IPS-20b (cell line): ENCODE measurements around the gene SFN.
"Not testable (repeated sequence)": the region's sequence is repeated elsewhere in the genome, so short reads cannot be mapped to it uniquely, and the experiment has no call there.

Experiments used
- H3K27ac ChIP-seq: one replicate; pipeline ENCODE4 v1.5.1; 2013; ENCODE audit warnings: low read length
- H3K27me3 ChIP-seq: 2 replicates; pipeline ENCODE4 v1.6.1; 2013; ENCODE audit warnings: mild to moderate bottlenecking, low read length, inconsistent platforms; ENCODE audit not compliant: insufficient read depth
- H3K36me3 ChIP-seq: 2 replicates; pipeline ENCODE4 v1.6.1; 2013; ENCODE audit warnings: low read depth, mild to moderate bottlenecking, inconsistent platforms, low read length, moderate library complexity; ENCODE audit not compliant: insufficient read depth
- H3K4me1 ChIP-seq: 2 replicates; pipeline ENCODE4 v1.6.1; 2013; ENCODE audit warnings: mild to moderate bottlenecking, control low read depth, inconsistent platforms, low read length, moderate library complexity; ENCODE audit not compliant: insufficient read depth
- H3K4me3 ChIP-seq: 2 replicates; pipeline ENCODE4 v1.5.1; 2013; ENCODE audit warnings: mild to moderate bottlenecking, low read length, inconsistent platforms
- H3K9ac ChIP-seq: 2 replicates; pipeline ENCODE4 v1.6.1; 2013; ENCODE audit warnings: low read depth, mild to moderate bottlenecking, inconsistent platforms, low read length, moderate library complexity
- H3K9me3 ChIP-seq: 2 replicates; pipeline ENCODE4 v1.6.1; 2013; ENCODE audit warnings: mild to moderate bottlenecking, low read depth, low read length, inconsistent platforms; ENCODE audit not compliant: insufficient read depth

Gene SFN

DNA sequence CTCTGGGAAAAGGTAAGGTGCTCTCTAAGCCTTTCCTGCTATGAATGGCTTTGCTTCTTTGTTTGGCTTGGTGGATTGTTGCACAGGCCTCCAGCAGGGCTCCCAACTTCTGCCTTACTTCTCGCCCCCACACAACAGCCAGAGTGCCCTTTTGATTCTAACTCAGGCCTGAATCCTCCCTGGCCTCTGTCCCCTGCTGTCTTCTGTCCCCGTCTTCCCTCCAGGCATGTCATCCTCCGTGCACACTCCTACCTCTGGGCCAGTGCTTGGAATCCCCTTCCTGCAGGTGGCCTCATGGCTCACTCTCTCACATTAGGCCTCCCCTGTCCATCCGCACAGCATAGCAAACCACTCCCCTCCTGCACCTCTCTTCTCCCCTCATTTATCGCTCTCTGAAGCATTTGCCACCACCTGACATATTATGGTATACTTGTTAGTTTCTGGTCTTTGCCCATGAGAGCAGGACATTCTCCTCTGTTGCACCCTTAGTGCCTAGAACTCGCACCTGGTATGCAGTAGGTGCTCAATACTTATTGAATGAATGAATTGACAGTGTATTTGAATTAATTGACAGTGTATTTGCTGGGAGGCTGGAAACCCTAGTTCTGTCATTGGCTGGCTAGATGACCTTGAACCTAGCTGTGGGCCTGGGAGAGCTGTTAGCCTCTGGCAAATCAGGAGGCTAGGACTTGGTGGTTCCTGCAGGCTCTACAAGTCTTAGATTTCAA, 33.6 kb upstream of the SFN start:
- Histone ChIP-seq H3K27ac (no peak overlapping the region), H3K9me3 (no peaks in the 10 kb centered on the region), H3K9ac (no peak overlapping the region), H3K27me3 (no peaks in the 10 kb centered on the region), H3K4me3 (no peak overlapping the region), H3K36me3 (peaks cover 35% of the 10 kb centered on the region), H3K4me1 (peaks cover 5% of the 10 kb centered on the region; the same call in 1 of the 2 replicates)

DNA sequence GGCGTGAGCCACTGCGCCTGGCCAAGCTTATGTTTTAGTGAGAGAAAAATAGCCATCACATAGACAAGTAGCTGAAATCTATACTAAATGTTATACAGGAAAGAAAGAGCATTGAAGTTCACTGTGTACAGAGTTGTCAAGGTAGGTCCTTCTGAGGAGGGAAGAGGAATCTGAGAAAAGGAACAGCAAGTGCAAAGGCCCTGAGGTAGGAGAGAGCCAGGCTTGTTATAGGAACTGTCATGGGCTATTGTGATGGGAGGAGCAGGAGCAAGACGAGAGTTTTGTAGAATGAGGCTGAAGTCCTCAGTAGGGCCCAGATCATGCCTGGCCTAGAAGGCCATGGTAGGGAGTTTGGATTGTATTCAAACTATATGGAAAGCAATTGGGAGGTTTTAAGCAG, 31.9 kb upstream of the SFN start:
- H3K36me3 ChIP-seq = peaks cover 49% of the 10 kb centered on the region
- peaks cover 2% of the 10 kb centered on the region; the same call in 1 of the 2 replicates for H3K4me1 ChIP-seq
- no peak overlapping the region for H3K27ac ChIP-seq

DNA sequence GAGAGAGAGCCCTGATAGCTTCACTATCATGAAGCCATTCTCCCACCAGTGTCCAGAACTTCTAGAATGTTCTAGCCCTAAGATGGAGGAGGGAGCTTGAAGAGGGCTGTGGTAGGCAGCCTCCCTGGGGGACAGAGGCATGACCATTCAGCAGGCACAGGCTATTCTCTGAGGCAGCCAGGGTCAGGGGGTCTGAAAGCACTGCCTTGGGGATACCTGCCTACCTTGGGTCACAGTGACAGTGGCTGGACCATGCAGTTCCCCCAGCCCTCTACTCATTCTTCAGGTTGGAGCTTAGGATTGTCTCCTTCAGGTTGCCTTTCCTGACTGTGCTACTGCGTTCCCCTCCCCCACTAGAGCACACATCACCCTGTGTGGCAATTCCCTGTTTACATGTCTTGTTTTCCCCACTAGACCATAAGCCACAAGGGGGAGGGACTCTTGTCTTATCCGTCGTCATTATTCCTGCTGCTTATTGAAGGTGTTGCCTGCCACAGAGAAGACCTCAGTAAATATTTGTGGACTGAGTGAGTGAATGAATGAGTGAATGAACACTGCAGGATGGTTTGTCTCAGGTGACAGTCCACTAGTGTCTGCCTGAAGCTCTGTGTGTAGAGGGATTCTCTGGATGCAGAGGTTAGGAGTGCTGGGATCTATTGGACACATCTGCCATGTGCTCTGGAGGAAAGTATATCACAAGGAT, 31.3 kb upstream of the SFN start:
- Histone ChIP-seq H3K36me3 (peaks cover 52% of the 10 kb centered on the region), H3K9me3 (no peaks in the 10 kb centered on the region), H3K27me3 (no peaks in the 10 kb centered on the region), H3K4me3 (no peak overlapping the region), H3K9ac (no peak overlapping the region; the same call in 1 of the 2 replicates), H3K4me1 (no peaks in the 10 kb centered on the region), H3K27ac (no peak overlapping the region)

More for the DNA sequence above, 31.9 kb upstream of the SFN start:
- H3K9ac ChIP-seq = no peak overlapping the region
- no peaks in the 10 kb centered on the region for H3K9me3 ChIP-seq
- H3K27me3 ChIP-seq = no peaks in the 10 kb centered on the region
- no peak overlapping the region for H3K4me3 ChIP-seq

DNA sequence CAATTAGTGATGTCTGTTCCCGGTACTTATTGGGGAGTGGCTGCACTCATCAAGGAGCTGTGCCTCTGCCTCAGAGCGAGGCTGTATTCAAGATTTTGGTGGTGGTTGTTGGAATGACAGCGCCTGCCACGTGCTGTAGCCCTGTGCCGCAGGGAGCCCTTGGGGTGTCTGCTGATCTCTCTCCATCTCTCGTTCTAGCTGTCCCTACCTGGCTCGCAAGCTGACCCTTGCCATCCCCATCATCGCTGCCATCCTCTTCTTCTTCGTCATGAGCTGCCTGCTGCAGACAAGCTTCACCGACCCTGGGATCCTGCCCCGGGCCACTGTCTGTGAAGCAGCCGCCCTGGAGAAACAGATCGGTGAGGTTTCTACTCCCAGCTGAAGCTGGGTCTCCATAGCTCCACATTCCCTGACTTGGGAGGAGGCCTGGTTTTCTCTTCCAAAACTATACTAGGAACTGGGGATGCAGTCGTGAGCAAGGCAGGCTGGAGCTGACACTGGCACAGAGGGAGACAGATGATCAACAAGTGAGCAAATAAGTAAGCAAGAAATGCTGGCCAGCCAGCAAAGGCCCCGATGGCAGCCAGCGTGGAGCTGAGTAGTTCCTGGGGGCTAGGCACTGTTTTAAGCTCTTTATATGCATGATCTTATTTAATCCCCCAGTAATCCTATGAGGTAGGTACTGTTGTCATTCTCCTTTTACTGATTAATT, 30.5 kb upstream of the SFN start:
- Histone ChIP-seq H3K27ac (no peak overlapping the region), H3K4me1 (no peaks in the 10 kb centered on the region), H3K36me3 (peaks cover 52% of the 10 kb centered on the region), H3K27me3 (no peaks in the 10 kb centered on the region), H3K4me3 (no peak overlapping the region), H3K9ac (no peak overlapping the region; the same call in 1 of the 2 replicates), H3K9me3 (no peaks in the 10 kb centered on the region)

DNA sequence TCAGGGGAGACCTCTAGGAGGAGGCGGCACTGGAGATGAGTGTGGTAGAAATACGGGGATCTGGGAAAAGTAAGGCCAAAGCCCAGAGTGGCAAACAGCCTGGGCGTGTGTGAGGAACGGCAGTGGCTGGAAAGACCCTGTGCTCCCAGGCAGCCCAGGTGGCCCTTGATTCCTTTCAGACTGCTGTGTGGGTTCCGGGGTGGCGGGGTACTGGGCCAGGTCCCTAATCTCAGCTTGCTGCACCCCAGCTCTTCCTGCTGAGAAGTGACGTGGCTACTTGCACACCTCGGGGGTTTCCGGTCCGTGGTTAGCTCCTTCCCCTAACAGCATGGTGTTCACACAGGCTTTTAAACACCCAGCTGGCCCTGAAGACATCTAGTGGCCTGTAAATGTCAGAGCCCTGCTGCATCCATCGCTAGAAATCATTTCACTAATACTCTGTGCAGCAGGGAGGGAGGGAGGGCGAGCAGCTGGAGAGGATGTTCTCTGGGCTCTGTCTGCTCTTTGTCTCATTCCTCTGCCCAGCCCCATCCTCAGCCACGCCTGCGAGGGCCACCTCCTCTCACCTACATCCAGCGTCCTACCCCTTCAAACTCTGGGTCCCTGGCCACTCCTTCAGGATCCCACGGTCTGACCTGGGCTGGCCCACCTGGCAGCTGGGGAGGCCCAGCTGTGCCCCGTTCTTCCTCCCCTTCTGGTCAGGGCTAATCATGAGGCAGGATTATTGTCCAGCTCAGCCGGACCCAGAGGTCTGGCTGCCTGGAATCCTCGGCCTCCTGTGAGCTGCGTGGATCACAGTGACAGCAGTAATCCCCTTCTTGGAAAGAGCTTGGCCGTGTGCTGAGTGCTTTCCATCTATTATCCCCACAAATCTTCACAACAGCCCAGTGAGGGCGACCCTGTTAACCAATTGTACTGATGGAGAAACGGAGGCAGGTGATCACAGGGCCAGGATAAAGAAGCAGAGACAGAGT, 29.2 kb upstream of the SFN start:
- Histone ChIP-seq H3K36me3 (peaks cover 56% of the 10 kb centered on the region), H3K9me3 (no peaks in the 10 kb centered on the region), H3K27me3 (no peaks in the 10 kb centered on the region), H3K4me1 (no peaks in the 10 kb centered on the region), H3K9ac (no peak overlapping the region), H3K4me3 (no peak overlapping the region), H3K27ac (no peak overlapping the region)

DNA sequence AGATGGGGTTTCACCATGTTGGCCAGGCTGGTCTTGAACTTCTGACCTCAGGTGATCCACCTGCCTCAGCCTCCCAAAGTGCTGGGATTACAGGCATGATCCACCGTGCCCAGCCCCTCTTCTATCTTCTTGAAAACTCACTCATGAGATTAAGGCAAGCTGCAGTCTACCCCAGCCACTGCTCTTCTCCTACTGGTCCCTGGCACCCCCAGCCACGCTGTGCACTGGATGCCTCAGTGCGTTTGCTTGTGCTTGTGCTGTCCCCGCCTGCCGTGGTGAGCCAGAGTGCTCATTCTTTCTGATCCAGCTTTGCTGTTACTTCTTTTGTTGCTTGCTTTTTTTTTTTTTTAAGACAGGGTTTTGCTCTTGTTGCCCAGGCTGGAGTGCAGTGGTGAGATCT, 25.3 kb upstream of the SFN start:
- not testable (repeated sequence) for H3K9ac ChIP-seq, H3K9me3 ChIP-seq, H3K27me3 ChIP-seq, H3K4me1 ChIP-seq, H3K4me3 ChIP-seq, H3K27ac ChIP-seq
- H3K36me3 ChIP-seq = peaks cover 57% of the 10 kb centered on the region

DNA sequence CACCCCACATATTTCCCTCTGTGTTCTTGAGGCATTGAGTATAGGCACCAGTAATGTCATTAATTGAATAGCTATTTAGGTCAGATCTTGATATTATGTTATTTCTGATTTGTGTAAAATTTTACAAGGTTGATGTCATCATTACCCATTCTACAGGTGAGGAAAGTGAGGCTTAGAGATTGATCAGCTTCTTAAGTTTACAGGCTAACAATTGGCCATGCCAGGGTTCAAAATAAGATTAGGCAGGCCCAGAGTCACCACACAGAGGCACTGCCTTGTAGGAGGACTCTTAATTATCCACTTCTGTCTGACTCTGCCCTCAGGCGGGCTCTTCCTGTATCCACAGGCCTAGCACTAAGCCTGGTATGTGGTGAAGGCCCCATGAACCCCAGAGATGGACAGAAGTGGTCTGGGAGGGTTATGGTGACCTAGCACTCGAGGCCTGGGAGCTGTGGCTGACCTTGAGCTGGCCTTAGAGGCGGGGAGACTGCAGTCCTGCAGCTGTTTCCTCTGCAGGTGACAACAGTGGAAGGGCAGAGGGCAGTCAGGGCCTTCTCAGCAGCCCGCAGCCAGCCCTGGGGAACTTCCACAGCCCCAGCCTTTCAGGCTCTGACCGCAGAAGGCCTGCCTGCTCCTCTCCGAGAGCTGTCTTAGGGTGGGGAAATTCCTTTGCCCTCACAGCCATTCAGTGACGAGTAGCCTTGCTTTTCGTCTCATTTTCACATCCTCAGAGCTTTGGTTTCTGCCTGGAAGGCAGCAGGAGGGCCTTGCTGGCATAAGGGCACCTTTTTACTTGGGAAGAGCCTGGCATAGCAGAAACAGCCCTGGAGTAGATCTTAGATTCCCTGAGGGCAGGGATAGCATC, 24.2 kb upstream of the SFN start:
- no peaks in the 10 kb centered on the region for H3K4me1 ChIP-seq
- peaks cover 53% of the 10 kb centered on the region for H3K36me3 ChIP-seq
- H3K27ac ChIP-seq = no peak overlapping the region
- no peaks in the 10 kb centered on the region for H3K9me3 ChIP-seq
- H3K9ac ChIP-seq = no peak overlapping the region
- H3K27me3 ChIP-seq = no peaks in the 10 kb centered on the region
- H3K4me3 ChIP-seq = no peak overlapping the region

DNA sequence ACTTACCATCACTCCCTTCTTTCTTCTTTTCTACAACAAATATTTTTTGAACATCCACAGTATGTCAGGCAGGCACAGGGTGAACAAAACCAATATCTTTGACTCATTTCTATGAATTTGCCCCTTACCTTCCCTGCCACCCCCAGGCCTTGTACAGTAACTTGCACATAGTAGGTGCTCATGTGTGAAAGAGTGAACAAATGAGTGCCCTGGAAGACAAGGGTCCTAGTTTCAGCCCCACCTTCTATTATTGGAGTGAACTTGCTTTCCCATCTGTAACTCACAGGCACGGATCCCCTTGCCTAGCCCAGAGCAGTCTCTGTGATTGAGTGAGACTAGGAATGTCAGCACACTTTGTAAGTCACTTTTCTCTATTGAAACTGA, 23.6 kb upstream of the SFN start:
- no peak overlapping the region for H3K9ac ChIP-seq
- H3K9me3 ChIP-seq = no peaks in the 10 kb centered on the region
- H3K27me3 ChIP-seq = no peaks in the 10 kb centered on the region
- H3K27ac ChIP-seq = no peak overlapping the region
- no peak overlapping the region for H3K4me3 ChIP-seq
- H3K4me1 ChIP-seq = no peaks in the 10 kb centered on the region
- peaks cover 50% of the 10 kb centered on the region for H3K36me3 ChIP-seq

DNA sequence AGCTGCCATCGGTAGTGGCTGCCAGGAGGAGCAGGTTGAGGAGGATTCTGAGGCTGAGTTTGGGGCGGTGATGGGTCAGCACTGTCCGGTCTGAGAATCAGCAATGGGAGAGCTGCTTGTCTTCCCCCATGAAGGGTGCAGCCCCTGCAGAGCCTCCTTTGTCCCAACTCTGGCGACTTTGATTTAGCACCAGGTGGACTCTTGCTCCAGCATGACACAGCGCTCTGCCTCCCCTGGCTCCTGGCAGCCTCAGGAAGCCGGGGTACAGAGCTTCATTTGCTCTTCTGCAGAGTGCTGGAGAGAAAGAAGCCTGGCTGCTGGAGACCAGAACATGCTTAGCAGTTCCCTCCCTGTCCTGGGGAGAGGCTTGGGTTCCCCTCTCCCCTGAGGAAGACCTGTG, 23.2 kb upstream of the SFN start:
- Histone ChIP-seq H3K27me3 (no peaks in the 10 kb centered on the region), H3K9me3 (no peaks in the 10 kb centered on the region), H3K27ac (no peak overlapping the region), H3K36me3 (peaks cover 45% of the 10 kb centered on the region), H3K9ac (no peak overlapping the region), H3K4me3 (no peak overlapping the region), H3K4me1 (no peaks in the 10 kb centered on the region)

DNA sequence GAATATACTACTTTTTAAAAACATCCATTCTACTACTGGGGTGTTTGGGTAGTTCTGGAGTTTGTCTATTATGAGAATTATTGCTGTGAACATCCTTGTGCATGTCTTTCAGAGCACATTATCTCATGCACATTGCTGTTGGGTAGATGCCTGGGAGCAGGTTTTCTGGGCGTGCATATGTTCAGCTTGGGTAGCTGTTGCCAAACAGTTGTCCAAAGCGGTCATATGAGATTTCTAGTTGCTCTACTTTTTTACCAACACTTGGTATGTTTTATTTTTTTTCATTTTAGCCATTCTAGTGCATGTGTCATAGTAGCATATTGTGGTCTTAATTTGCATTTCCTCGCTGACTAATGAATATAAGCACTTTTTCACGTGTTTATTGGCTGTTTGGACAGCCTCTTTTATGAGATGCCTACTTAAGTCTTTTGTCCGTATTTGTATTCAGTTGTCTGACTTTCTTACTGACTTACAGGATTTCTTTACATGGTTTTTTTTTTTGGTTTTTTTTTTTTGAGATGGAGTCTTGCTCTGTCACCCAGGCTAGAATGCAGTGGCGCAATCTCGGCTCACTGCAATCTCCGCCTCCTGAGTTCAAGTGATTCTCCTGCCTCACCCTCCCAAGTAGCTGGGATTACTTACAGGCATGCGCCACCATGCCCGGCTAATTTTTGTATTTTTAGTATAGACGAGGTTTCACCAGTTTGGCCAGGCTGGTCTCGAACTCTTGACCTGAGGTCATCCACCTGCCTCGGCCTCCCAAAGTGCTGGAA, 18.3 kb upstream of the SFN start:
- H3K4me1 ChIP-seq = no peaks in the 10 kb centered on the region
- H3K27ac ChIP-seq = no peak overlapping the region
- H3K27me3 ChIP-seq = no peaks in the 10 kb centered on the region
- H3K4me3 ChIP-seq = no peak overlapping the region
- no peak overlapping the region for H3K9ac ChIP-seq
- peaks cover 42% of the 10 kb centered on the region for H3K36me3 ChIP-seq
- no peaks in the 10 kb centered on the region for H3K9me3 ChIP-seq
